H54 (cell line): ENCODE data around the gene CC2D2A.
"Not testable (repeated sequence)": the region's sequence is repeated elsewhere in the genome, so short reads cannot be mapped to it uniquely, and the experiment has no call there.

Experiments used
- DNase-seq: peaks from one replicate; pipeline ENCODE4 v3.0.0; 2011; ENCODE audit warnings: low spot score, mixed read lengths; ENCODE audit not compliant: insufficient read length
- FAIRE-seq: peaks from 3 replicates; lab custom pipeline; 2011; peaks lifted over from hg19 to GRCh38; lab: Jason Lieb, UNC
- POLR2A ChIP-seq: IDR thresholded peaks from 2 replicates; pipeline ENCODE4 v1.6.1; 2011; ENCODE audit warnings: low read depth, mild to moderate bottlenecking, low read length

Gene CC2D2A

GRCh38 chr4:15515106-15515505 lies 45.4 kb downstream of the CC2D2A start:
- TF ChIP-seq POLR2A: no peak
- DNase-seq (no peak), FAIRE-seq (no peak)

- no peak for TF ChIP-seq POLR2A
- no peak for FAIRE-seq
Measured at GRCh38 chr4:15516494-15516893, 46.8 kb downstream of the CC2D2A start.

GRCh38 chr4:15517681-15518080 lies 48.0 kb downstream of the CC2D2A start:
- not testable (repeated sequence) for DNase-seq, FAIRE-seq

More at GRCh38 chr4:15516494-15516893, 46.8 kb downstream of the CC2D2A start:
- no peak for DNase-seq

- no peak for DNase-seq
- FAIRE-seq: no peak
- TF ChIP-seq POLR2A: no peak
Measured at GRCh38 chr4:15521442-15522039, 51.9 kb downstream of the CC2D2A start.

- TF ChIP-seq POLR2A: no peak
- DNase-seq: no peak
- FAIRE-seq: no peak
Measured at GRCh38 chr4:15525080-15525479, 55.4 kb downstream of the CC2D2A start.

GRCh38 chr4:15526924-15527592 lies 57.4 kb downstream of the CC2D2A start:
- no peak for DNase-seq
- no peak for TF ChIP-seq POLR2A
- FAIRE-seq: no peak

- no peak for TF ChIP-seq POLR2A
- no peak for DNase-seq
- no peak for FAIRE-seq
Measured at GRCh38 chr4:15531792-15532191, 62.1 kb downstream of the CC2D2A start.

GRCh38 chr4:15533817-15534216 lies 64.1 kb downstream of the CC2D2A start:
- no peak for DNase-seq
- no peak for FAIRE-seq
- no peak for TF ChIP-seq POLR2A

- FAIRE-seq (no peak), DNase-seq (no peak)
- TF ChIP-seq POLR2A: no peak
Measured at GRCh38 chr4:15535599-15535998, 65.9 kb downstream of the CC2D2A start.

GRCh38 chr4:15536552-15537499 lies 67.1 kb downstream of the CC2D2A start:
- TF ChIP-seq POLR2A: no peak
- DNase-seq (no peak), FAIRE-seq (no peak)

GRCh38 chr4:15541941-15542340 lies 72.3 kb downstream of the CC2D2A start:
- TF ChIP-seq POLR2A: no peak
- DNase-seq (no peak), FAIRE-seq (no peak)

- no peak for FAIRE-seq
- no peak for DNase-seq
- TF ChIP-seq POLR2A: no peak
Measured at GRCh38 chr4:15542760-15543159, 73.1 kb downstream of the CC2D2A start.

- no peak for FAIRE-seq
- TF ChIP-seq POLR2A: no peak
- DNase-seq: no peak
Measured at GRCh38 chr4:15543537-15544247, 74.0 kb downstream of the CC2D2A start.
